ENCODE data around the gene GRPEL2.

GRCh38 chr5:149376711-149377447, 31.6 kb downstream of the GRPEL2 start:
- no peak for TF ChIP-seq CTCF (IDR thresholded peaks at IDR 0.05)
- no peak for TF ChIP-seq POLR2A (IDR thresholded peaks at IDR 0.05)
